Inflammatory macrophage (primary cell): ENCODE measurements around the gene LMAN2.
"Not testable (repeated sequence)": the region's sequence is repeated elsewhere in the genome, so short reads cannot be mapped to it uniquely, and the experiment has no call there.

Experiments
- DNase-seq, 2 donors: peaks; one replicate each; pipeline ENCODE4 v3.0.0-alpha.2; 2020 to 2022

LMAN2 gene

GRCh38 chr5:177325868-177326381, 25.5 kb downstream of the LMAN2 start:
- DNase-seq, result no peak

GRCh38 chr5:177320879-177321278, 30.6 kb downstream of the LMAN2 start:
- DNase-seq, result peak; percentile 72 to 73

DNA sequence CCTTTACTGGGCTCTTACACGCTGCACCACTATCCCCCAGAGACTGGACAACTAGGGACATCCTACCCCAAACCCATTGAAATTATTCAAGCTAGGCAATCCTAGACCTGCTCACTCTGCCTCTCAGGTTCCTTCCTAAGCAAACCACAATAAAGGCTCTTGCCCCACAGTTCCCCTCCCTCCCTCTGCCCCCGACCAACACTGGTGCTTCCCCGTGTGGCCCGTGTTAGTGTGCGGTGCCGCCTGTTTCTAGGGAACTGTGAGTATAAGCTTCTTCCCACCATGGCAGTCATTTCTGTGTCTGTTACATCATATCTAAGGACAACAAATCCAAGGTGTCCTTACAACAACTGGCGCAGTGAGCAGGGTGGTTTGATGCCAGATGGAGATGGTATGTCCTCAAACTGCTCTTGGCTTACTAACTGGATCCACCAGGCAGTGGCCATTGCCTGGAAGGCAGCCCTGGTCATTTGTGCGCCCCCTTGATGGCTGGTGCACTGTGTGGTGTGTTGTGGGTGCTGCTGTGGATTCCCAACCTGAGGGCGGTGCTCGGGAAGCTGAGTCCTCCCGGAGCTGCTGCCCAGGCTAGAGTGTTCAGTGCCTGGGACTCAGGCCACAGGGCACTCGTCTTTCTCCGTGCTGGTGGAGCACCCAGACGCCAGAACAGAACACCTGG, 31.4 kb downstream of the LMAN2 start:
- peak in 1 of 2 donors; percentile 36 for DNase-seq

DNA sequence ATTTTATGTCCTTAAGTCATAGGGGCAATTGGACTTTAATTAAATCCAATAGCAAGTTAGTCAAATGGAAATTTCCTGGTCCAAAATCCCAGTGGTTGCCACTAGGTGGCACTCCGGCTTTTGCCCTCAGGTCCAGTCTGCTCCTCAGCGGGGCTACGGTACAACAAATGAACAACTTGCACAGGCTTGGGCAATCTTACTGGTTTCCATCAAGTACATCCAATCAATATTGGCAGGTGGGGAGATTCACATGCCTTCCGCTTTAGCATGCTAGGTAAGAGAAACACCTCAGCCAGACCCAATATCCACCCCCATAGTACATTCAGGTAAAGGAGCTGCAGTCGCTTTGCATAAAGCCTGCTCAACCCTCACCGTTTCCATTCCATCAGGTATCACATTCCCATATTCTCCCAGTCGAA, 33.5 kb downstream of the LMAN2 start:
- peak; percentile 86 to 87 for DNase-seq

GRCh38 chr5:177316005-177316404, 35.5 kb downstream of the LMAN2 start:
- no peak for DNase-seq

DNA sequence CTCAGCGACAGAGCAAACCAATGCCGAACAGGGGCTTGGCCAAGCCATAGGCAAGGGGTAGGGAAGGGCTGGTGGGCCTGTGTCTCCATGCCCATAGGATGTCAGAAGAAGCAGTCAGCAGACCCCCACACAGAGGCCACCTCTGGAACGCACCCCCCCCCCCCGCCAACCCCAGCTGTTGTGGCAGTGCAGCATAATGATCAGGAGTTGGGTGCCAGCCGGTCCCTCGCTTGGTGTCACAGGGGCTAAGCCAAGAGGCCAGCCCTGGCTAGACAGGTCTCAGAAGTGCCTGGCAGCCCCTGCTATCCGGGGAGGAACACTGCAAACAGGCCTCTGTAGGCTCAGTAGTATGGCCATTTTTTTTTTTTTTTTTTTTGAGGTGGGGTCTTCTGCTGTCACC, 36.1 kb downstream of the LMAN2 start:
- no peak for DNase-seq

- DNase-seq, result no peak
Observed at GRCh38 chr5:177314376-177315342, 36.8 kb downstream of the LMAN2 start.

DNA sequence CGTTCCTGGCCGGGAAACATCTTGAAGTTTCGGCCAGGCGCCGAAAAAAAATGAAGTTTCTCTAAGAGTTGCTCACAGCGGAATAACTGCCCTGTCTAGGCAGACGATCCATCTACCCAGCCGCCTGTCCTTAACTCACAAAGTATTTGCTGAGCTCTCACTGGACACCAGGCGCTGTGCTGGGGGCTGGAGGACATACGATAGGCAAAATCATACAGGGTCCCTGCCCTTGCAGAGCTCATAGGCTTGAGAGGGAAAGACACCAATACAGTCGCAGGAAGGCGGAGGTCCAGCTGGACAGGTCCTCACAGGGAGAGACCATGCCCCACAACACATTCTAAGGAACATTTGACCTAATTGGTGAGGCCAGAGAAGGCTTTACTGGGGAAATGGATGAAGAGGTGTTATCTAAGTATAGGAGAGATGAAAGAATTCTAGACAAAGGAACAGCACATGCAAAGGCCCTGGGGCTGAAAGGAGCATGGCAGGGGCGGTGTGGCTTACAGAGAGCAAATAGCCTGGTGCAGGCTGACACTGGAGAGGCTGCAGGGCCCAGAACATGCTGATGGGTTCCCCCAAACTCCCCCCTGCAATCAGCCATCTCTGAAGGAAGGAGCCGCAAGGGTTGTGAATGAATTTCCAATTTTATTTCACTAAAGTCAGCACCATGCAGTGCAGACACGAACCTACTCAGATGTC, 37.8 kb downstream of the LMAN2 start:
- no peak for DNase-seq

GRCh38 chr5:177312649-177313181, 38.8 kb downstream of the LMAN2 start:
- no peak for DNase-seq

GRCh38 chr5:177311723-177312648, 39.5 kb downstream of the LMAN2 start, which contains the start of gene MXD3:
MXD3 (minus strand) TSS chr5:177311898; CDS start chr5:177311830, 68 bp downstream.
- peak; percentile 96 to 97 for DNase-seq

DNA sequence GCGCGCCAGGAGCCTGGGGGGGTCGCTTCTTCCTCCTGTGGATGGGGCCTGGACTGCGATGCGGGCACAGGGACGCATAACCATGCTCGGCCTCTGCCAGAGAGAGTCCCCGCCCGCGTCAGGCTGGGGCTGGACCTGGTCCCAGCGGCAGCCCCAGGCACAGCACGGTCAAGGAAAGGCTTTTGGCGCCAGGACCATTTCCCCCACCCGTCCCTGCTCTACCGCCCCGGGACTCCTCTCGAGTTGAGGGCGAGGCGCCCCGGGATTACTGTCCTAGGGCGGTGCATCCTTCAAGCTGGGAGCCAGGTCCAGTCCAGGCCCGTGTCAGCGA, 40.1 kb downstream of the LMAN2 start:
- DNase-seq, result no peak

GRCh38 chr5:177310757-177311391, 40.6 kb downstream of the LMAN2 start:
- DNase-seq, result peak; percentile 45 to 53

DNA sequence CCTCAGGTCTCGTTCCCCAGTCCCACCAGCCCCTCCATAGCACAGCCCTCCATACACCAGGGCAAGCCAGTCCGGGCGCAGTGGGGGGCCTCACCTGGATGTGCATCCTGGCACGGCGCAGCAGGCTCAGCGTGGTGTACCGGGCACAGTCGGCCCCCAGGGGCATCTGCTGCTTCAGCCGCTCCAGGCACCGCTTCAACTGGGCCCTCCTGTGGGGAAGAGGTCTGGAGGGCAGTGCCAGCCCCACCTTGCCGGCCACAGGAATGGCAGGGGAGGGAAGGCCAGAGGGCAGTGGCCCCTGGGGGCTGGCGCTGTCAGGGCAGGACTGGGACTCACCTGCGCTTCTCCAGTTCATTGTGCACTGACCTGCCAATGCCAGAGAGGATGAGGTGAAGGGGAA, 41.1 kb downstream of the LMAN2 start:
- no peak for DNase-seq

DNA sequence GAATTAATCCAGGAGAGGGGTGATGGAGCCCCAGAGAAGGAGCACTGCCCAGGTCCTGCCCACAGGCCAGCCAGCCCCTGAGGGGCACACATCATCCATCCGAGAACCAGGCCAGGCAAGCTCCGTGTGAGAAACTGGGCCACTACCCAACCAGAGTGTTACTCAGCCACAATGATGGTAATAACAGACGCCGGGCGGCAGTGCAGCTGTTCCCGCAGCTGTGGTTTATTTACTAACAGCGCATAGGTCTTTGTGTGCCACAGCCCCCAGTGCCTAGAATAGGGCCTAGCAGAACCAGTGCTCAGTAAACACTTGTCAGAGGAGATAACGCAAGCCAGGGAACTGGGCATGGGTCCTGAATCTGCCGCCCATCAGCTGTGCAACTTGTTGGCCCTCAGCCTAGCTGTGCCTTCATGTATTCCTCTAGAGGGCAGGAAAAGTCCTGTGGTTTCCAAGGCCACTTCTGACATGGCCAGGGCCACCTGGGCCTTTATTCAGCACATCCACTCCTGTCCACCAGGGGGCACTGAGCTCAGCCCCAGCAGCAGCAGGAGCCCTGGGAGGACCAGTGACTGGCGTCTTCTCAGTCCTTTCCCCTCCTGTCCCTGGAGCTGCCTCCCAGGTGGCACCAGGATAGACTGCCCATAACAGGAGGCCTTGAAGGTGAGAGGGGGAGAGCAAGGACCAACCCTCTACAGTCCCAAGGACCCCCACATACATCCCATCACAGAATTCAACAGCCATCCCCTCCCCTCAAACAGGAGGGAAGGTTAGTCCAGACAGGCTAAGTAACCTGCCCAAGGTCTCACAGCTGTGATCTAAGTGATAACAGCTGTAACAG, 41.9 kb downstream of the LMAN2 start:
- DNase-seq, result peak; percentile 38 to 43

DNA sequence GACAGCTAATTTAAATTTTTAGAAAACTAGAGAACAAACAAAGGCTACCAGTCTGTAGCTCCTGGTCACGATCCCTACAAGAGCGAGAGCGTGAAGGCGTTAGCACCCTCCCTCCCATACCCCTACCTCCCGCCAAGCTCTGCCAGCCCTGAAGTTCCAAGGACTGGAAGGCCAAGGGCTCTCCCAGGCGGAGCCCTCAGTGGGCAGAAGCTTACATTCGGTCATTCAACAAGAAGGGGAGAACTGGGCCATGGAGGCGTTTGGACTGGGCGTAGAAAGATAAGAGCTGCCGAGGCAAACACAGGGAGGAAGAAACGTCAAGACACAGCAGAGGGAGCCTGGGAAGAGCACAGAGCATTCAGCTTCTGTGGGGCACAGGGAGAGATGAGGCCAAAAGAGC, 42.7 kb downstream of the LMAN2 start:
- no peak for DNase-seq

GRCh38 chr5:177307544-177308363, 43.7 kb downstream of the LMAN2 start:
- DNase-seq, result peak in 1 of 2 donors; percentile 1

- DNase-seq, result peak; percentile 91 to 97
Observed at GRCh38 chr5:177306674-177307543, 44.6 kb downstream of the LMAN2 start.

- not testable (repeated sequence) for DNase-seq
Observed at GRCh38 chr5:177306103-177306640, 45.3 kb downstream of the LMAN2 start.
